ENCODE results near the gene SCN3B.

- TF ChIP-seq CTCF (IDR thresholded peaks at IDR 0.05; ENCODE audit: poor library complexity) (no peak), EZH2phosphoT487 (IDR thresholded peaks at IDR 0.05; ENCODE audit: low read depth, severe bottlenecking, unreplicated experiment) (no peak), EZH2 (IDR thresholded peaks at IDR 0.05; ENCODE audit: borderline replicate concordance) (no peak)
These were observed 65.6 kb downstream of the SCN3B start for GRCh38 chr11:123588864-123589262.
